ENCODE data around the gene NBEAL2.
"Not testable (repeated sequence)": the region's sequence is repeated elsewhere in the genome, so short reads cannot be mapped to it uniquely, and the experiment has no call there.

NBEAL2 gene

GRCh38 chr3:46962990-46963389 is 16.5 kb upstream of the NBEAL2 start:
- DNase-seq (ENCODE audit: low read depth in 4 of 4, low spot score in 1 of 4), result no peak

- not testable (repeated sequence) for DNase-seq (ENCODE audit: low read depth in 4 of 4, low spot score in 1 of 4)
Observed at GRCh38 chr3:46964038-46964590, 15.4 kb upstream of the NBEAL2 start.

- DNase-seq (ENCODE audit: low read depth in 4 of 4, low spot score in 1 of 4), result no peak
Observed at GRCh38 chr3:46965151-46965550, 14.3 kb upstream of the NBEAL2 start.

GRCh38 chr3:46966811-46967210 is 12.7 kb upstream of the NBEAL2 start:
- no peak for DNase-seq (ENCODE audit: low read depth in 4 of 4, low spot score in 1 of 4)

- DNase-seq (ENCODE audit: low read depth in 4 of 4, low spot score in 1 of 4), result no peak
Observed at GRCh38 chr3:46968783-46969428, 10.6 kb upstream of the NBEAL2 start.

- DNase-seq (ENCODE audit: low read depth in 4 of 4, low spot score in 1 of 4), result no peak
Observed at GRCh38 chr3:46970391-46971091, 8.9 kb upstream of the NBEAL2 start.

GRCh38 chr3:46971151-46971550 is 8.3 kb upstream of the NBEAL2 start:
- DNase-seq (ENCODE audit: low read depth in 4 of 4, low spot score in 1 of 4), result no peak

GRCh38 chr3:46971742-46972141 is 7.7 kb upstream of the NBEAL2 start:
- DNase-seq (ENCODE audit: low read depth in 4 of 4, low spot score in 1 of 4), result no peak

- DNase-seq (ENCODE audit: low read depth in 4 of 4, low spot score in 1 of 4), result no peak
Observed at GRCh38 chr3:46972396-46972795, 7.1 kb upstream of the NBEAL2 start.

GRCh38 chr3:46974421-46975171 is 4.9 kb upstream of the NBEAL2 start:
- no peak for DNase-seq (ENCODE audit: low read depth in 4 of 4, low spot score in 1 of 4)

- DNase-seq (ENCODE audit: low read depth in 4 of 4, low spot score in 1 of 4), result peak; percentile 76 to 88 (median 82)
Observed at GRCh38 chr3:46976326-46977190, 2.9 kb upstream of the NBEAL2 start, which contains the start of gene CCDC12. CCDC12 (minus strand) TSS chr3:46976745; CDS start chr3:46976732, 13 bp downstream.

- DNase-seq (ENCODE audit: low read depth in 4 of 4, low spot score in 1 of 4), result no peak
Observed at GRCh38 chr3:46977811-46978195, 1.7 kb upstream of the NBEAL2 start.

GRCh38 chr3:46978381-46978780 is 1.1 kb upstream of the NBEAL2 start:
- DNase-seq (ENCODE audit: low read depth in 4 of 4, low spot score in 1 of 4), result no peak

GRCh38 chr3:46979958-46980497 is 562 bp downstream of the NBEAL2 start:
- DNase-seq (ENCODE audit: low read depth in 4 of 4, low spot score in 1 of 4), result no peak

- no peak for DNase-seq (ENCODE audit: low read depth in 4 of 4, low spot score in 1 of 4)
Observed at GRCh38 chr3:46981932-46982471, 2.5 kb downstream of the NBEAL2 start.

GRCh38 chr3:46982546-46982945 is 3.1 kb downstream of the NBEAL2 start:
- no peak for DNase-seq (ENCODE audit: low read depth in 4 of 4, low spot score in 1 of 4)

GRCh38 chr3:46984591-46985459 is 5.4 kb downstream of the NBEAL2 start:
- DNase-seq (ENCODE audit: low read depth in 4 of 4, low spot score in 1 of 4), result no peak

GRCh38 chr3:46985588-46985987 is 6.1 kb downstream of the NBEAL2 start:
- DNase-seq (ENCODE audit: low read depth in 4 of 4, low spot score in 1 of 4), result no peak

GRCh38 chr3:46986055-46986730 is 6.7 kb downstream of the NBEAL2 start:
- DNase-seq (ENCODE audit: low read depth in 4 of 4, low spot score in 1 of 4), result no peak

Data from stimulated activated CD4-positive, alpha-beta T cell treated with anti-CD3 and anti-CD28 coated beads, Interleukin-1b, Interleukin-23, amount 100 ng/mL, for 24 hours (primary cell).